GM20431 (cell line): Measurements from ENCODE around the gene NHSL2.
"Not testable (repeated sequence)": the region's sequence is repeated elsewhere in the genome, so short reads cannot be mapped to it uniquely, and the experiment has no call there.

Experiments
- in situ Hi-C: fragments of 300-500 bp; cut with MseI, MboI; formaldehyde crosslinking; loops from one replicate; pipeline ENCODE4 v1.15.0; 2020; ENCODE audit warnings: low sequenced_read_pairs; ENCODE audit not compliant: unreplicated experiment

The NHSL2 gene

DNA sequence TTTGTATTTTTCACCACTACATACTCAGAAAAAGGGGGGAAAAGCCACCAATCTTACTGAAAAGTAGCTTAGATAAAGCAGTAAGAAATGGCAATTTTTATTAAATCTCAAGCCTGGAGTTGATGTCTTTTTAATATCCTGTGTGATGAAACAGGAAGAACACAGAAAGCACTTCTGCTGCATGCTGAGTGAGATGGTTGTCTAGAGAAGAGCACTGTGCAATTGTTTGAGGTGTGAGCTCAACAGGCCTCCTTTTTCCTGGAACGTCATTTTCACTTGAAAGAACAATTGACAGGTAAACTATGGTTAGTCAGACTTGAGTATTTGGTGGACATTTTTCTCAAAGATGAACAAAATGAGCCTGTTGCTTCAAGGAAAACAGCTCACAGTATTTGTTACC, 147.2 kb downstream of the NHSL2 start:
- in situ Hi-C loops, result no loop called here

DNA sequence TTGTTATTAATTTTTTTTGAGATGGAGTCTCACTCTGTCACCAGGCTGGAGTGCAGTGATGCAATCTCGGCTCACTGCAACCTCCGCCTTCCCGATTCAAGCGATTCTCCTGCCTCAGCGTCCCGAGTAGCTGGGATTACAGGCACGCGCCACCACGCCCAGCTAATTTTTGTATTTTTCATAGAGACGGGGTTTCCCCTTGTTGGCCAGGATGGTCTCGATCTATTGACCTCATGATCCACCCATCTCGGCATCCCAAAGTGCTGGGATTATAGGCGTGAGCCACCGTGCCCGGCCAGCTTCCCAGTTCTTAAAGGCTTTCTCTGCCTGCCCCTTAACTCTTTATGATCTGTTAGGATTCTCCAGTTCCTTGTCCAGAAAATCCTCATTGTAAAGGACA, 147.7 kb downstream of the NHSL2 start:
- in situ Hi-C loops, result not testable (repeated sequence)

DNA sequence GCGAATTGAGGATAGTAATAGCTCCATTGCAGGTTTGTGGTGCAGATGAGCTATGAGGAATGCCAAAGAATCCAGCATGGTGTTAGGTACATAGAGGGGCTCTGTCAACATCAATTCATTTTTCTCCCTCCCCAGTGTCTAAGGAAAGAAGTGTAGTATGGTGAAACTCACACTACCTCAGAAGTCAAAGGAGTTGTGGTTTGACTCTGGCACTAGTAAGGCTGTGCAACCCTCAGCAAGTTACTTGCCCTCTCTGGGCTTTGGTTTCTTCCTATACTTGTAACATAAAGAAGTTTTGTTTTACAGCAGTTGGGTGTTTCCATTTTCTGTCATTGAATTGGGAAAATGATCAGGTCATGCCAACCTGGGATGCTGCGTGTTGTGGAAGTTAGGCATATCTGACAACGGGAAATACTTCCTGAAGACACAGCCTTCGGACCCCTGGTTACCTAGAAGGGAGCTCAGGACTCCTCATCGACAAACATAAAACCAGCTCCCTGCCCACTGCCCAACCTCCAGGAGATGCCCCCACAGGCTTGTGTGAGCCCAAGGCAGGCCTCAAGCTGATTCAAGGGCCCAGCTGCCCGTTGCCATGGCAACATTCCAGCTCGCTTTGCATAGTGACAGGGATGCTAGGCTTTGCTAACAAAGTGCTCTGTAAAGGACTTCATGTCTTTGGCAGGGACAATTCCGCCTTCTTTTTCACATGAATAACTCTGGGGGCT, 149.7 kb downstream of the NHSL2 start:
- in situ Hi-C loops, result no loop called here

DNA sequence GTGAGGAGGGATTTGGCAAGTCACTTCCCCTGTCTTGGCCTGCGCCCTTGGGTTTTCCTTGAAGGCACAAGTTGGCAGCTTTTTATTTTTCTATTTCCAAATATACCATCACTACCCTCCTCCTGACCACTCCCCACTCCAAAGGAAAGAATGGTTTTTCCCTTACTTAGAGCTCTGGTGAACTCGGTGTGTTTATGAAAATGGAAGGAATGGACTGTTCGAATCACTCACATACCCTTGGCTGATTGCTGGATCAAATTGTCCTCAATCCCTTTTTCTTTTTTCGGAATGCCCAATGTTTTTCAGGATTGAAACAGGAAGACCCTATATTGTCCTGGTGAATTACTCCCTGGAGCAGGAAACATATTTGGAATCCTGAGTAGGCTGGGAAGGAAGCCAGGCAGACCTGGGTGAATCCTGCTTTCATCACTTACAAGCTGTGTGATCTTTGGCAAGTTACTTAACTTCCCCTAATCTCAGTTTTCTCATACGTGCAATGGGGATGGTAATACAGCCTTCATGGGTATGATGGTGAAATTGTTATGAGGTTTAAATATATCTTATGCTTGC, 150.4 kb downstream of the NHSL2 start:
- in situ Hi-C loops, result no loop called here

DNA sequence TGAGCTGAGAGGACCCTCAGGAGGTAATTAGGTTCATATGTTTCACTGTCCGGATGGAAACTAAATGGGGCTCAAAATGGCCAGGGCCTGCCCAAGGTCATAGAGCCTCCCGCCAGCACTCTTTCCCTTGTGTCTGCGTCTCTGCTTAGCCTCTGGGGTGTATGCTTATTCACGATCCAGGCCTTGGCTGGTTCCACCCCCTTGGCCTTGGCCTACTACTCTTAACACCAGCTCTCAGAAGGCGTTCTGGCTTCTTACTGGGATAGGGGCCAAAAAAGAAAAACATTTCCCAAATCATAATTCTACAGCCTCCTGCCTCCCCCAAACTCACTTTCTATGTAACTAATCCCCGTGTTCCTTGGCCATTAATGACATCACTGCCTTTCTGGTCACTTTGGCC, 152.3 kb downstream of the NHSL2 start:
- in situ Hi-C loops, result no loop called here

DNA sequence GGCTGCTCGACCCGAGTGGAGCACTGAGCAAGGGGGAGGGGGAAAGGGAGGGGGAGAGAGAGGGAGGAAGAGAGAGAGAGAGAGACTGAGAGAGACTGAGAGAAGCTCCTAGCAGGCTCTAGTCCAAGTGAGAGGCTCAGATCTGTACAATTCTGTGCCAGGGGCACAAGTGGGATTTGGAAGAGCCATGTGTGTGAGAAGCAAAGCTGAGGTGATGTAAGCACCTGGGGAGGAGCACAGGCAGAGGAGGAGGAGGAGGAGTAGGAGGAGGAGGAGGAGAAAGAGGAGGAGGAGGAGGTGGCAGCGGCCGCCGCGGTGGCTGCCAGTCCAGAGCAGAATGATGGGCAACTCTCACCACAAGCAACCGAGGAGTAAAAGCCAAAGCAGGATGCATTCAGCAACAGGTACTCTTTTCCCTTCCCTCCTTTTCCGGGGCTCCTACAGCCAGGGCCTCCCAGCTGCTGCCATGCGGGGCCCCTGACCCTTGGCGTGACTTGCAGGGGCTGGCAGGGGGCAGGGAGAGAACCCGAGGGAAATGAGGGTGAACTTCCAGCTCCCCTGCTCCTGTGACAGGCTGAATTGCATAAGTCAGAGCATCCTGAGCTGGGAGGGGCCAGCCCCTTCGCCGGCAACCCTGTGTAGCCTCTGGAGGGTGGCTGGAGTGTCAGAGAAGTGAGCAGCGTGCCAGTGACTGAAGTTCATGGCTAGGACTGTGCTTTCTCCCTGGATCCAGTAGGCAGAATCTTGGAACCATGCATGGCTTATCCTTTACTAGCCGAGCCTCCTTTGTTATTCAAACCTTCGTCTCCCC, 158.9 kb downstream of the NHSL2 start:
- in situ Hi-C loops, result no loop called here

DNA sequence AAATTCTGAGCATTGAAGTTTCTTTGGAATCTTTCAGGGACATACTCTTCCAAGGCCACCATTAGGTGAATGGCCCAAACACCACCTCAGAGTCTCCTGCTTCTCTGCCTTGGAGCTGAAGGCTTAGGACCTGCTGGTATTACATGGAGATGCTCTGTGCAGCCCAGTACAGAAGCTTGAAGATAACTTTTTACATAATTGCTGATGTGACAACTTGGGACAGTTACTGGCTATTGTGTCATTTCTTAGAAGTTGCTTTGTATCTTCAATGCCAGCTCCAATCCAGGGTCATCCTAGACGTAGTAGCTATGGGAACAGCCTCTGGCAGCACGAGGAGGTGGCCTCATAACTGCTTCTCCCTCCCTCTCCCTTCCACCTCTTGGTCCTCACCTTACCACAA, 160.6 kb downstream of the NHSL2 start:
- in situ Hi-C loops, result no loop called here

DNA sequence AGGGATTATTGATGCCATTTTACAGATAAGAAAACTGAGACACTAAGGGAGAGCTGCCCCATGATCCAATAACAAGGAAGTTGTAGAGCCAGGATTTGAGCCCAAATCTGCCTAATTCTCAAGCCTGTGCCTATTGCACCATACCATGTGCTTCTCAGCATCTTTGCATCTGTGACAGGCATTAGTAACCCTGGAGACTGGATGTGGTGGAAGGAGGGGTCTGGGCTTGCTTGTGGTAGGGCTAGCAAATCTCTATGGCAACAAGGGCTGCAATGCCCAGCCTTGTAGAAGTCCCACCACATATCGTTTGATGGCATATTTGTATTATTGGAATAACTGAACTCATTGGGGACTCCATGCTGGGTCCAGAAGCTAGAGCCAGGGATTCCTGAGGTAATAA, 163.0 kb downstream of the NHSL2 start:
- in situ Hi-C loops, result no loop called here

DNA sequence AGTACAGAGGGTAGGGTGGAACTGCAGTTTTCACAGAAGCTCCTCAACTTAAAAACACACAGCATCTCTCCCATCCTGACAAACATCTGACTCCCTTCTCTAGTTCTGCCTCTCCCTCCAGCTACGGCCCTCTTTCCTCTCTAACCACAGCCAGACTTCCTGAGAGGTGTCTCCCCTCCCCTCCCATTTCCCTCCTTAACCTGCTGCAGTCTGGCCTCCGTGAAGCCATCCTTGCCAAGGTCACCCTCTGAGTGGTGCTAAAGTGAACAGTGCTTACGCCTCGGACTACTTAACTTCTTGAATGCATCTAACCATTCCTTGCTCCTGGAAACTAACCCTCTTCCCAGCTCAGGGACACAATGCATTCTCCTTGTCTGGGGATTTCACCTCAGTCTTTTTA, 167.8 kb downstream of the NHSL2 start:
- in situ Hi-C loops, result no loop called here

DNA sequence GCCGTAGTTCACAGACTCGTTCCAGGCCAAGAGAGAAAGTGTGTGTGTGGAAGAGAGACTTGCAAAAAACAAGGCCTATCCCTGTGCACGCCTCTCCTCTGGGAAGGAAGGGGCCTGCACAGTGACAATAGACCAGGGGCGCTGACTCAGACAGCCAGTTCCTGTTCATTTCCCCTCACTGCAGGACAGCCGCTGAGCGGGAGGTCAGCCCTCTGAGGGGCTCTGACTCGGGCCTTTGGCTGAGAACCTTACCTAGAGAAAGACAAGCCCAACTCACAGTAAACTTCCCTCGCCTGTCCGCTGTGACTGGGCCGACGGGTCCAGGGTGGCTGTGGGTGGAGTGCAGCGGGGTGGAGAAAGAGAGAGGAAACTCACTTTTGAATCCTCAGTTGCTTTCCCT, 169.0 kb downstream of the NHSL2 start:
- in situ Hi-C loops, result no loop called here

DNA sequence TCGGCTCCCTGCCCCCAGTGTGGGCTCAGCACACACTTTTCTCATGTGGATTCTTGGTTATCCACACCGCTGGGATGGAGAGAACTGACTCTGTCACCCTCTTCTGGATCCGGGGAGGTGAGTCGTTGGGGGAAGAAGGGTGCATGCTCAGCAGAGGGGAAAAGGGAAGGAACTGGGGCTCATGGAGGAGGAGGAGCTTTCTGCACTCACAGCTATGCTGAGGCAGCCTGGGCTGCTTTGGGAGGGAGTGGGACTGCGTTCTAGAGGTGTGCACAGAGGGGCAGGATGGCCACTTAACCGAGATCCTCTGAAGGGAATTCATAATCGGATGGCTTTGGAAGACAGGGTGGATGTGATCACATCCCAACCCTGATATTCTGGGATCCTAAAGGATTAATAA, 169.5 kb downstream of the NHSL2 start:
- in situ Hi-C loops, result no loop called here

DNA sequence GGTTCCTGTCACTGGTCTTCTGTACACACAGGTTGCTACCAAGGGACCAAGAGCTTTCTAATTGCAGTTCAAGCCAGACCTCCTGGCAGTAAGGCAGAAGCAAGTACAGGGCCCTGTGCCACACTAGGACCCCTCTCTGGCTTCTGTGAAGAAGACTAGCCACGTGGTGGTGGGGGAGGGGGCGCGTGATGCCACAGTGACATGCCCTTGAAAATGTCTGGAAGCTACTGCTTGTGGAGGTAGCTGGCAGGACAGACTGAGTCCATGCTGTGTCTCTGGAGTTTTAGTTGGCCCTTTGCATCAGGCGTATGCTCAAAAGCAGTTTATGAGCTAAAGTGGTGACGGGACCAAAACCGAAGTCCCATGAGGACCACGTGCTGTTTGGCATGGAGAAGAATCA, 170.2 kb downstream of the NHSL2 start:
- in situ Hi-C loops, result no loop called here

DNA sequence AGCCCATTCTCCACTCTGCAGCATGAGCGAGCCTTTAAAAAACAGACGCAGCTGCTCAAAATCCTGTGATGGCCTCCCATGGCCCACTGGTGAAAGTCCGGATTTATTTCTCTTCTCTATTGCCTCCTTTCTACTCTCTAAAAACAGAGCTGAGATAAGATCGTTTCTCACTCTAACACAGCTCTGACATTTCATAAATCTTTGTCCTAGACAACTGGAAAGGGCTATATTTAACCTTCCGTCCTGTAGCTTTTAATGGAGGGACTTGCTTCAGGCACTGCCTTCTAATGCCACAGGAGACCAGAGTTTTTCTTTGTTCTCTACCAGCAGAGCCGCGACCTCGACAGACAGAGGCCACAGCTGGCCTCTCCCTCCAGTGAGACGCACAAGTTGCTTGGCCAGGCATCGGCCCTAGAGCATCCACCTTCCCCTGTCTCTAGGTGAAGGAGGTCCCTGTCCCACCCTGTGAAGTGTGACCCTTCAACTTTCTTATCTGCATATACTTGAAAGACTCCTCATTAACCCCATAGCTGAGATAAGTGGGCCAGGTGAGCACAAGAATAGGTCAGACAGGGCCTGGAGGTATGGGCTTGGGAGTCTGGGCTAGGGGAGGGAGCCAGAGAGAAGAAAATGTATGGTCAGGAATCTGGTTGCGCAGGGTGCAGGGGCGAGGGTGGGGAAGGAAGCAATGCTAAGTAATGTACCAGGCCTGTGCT, 171.1 kb downstream of the NHSL2 start:
- in situ Hi-C loops, result no loop called here

DNA sequence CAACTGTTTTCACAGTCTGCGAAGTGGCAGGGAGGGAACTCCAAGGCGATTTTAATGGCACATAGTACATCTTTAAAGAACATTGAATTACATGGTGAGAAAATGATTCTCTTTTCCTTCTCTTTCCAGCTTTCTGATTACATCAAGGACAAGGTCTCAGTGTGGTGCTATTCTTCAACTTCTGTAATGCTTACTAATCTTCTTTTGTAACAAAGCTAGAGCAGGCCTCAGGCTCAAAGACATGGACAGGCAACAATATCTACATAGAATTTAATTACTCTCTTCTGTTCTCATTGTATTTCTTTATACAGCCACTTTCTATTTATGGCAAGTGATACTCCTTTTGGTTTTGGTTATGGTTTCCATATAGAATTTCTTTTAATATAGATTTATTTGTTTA, 172.6 kb downstream of the NHSL2 start:
- in situ Hi-C loops, result no loop called here

DNA sequence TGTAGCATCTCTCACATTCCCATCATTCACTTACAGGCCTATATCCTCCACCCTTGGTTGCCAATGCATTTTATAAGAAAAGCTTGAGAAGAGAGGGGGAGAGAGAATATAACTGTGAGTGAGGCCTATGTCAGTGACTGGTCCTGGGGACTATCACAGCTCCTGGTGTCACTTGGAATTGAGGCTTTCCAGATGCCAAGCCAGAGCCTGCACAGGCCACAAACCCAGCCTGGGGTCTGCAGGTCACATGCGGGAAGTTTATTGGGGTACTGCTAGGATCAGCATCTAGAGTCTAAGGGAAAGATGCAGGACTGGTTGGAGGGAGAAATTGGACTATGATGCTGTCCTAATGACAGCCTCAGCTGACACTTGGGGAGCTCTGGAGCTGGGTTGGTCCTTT, 173.5 kb downstream of the NHSL2 start:
- in situ Hi-C loops, result no loop called here

DNA sequence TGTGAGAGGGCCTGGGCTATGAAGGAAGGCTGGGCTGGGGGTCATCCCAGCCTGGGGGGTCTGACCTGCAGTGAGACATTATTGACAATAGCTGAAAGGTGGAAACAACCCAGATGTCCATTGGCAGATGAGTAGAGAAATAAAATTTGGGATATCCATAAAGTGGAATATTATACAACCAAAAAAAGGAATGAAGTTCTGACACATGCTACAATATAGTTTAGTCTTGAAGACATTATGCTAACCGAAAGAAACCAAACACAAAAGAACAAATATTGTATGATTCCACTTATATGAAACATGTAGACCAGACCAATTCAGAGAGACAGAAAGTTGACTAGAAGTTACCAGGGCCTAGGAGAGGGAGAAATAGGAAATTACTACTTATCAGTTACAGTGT, 176.3 kb downstream of the NHSL2 start:
- in situ Hi-C loops, result no loop called here

DNA sequence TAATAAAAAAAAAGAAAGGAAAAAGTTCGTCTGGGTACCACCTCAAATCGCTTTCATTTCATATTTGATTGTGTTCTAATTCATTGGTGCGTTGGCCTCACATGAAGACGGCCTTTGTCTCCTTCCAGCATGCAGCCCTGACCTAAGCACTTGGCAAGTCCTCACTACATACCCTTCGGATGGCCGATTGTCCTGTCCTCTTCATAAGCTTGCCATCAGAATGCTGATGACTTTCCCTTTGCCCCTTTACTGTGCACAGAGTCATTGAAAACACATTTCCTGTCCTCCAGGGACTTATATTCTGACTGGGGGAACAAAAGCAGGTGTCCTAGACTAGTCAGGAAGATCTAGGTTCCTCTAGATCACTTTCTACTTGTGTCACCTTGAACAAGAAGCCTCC, 178.1 kb downstream of the NHSL2 start:
- in situ Hi-C loops, result no loop called here

DNA sequence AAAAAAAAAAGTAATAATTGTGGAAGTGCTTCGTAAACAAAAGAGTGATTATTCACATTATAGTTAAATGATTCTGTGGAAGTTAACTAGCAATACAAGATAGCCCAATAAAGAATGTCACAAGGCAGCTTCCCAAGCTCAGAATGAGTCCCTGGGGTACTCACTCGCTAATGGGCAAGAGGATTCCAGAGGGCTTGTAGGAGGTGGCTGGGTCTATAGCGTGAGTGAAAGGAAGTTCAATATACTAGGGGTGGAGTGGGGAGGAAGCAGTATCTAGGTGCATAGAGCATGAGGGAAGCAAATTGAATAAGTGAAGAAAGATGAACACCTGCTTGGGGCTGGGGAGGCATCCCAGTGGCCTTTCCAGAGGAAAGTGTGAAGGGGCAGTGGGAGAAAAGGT, 178.6 kb downstream of the NHSL2 start:
- in situ Hi-C loops, result no loop called here

DNA sequence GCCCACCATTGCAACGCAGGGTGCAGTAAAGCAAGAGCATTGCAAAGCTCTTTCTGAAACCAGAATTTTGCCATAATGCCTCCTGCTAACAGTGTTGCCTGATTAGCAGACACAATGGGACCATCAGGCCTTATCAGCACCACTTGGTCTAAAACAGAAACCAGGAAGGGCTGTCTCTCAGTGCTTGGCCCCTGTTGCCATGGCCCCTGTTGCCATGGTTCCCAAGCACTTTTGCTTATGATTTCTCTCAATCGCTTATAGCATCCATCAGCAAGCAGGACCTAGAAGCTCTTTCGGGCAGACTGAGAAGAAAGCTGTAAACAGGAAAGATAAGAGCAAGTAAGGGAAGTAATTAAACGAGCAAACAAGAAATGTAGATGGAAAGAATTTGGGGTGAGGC, 184.2 kb downstream of the NHSL2 start:
- in situ Hi-C loops, result no loop called here

DNA sequence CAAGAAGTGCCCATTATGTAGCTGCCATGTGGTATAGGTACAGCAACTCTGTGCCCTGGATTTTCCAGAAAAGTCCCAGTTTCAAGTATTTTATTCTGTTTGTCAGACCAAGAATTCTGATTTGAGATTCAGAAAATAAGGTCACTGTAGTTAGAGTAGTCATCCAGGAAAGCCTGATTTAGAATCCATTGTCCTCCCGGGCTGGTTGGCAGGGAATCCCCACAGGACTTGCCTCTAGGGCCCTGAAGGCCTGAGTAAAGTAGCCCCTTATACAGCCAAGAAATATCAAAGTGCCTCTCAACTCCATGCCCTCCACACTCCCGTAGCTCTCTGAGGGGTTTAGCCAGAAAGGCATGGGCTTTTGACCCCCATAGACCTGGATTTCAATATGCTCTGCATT, 184.7 kb downstream of the NHSL2 start:
- in situ Hi-C loops, result no loop called here

DNA sequence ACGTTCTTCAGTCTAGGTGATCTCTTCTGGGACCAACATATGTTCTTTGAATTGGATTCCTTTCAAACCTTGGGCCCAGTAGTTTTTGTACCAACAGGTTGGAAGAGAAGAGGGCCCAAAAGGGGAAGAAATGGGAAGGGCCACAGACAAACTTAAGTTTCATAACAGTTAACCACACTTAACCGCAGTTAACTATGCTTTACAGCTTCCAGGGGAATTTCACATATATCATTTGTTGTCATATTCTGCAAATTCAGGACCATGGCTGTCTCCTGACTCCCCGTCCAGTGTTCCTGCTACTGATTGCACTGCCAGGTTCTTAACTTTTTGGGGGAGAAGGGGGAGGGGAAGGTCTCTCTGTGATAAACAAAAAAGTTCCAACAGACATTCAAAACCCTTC, 186.5 kb downstream of the NHSL2 start:
- in situ Hi-C loops, result no loop called here
